ENCODE data around the gene CYP4B1. TPM values are rescaled to one million over a fixed set of nuclear protein-coding genes. Genes with fewer than 3 reads are reported as not detected.

The CYP4B1 gene
- total and polyA plus RNA-seq, 2 donors (not counting 1 experiment from before 2014, with no cell fraction given) = not detected

- H3K9ac ChIP-seq (ENCODE audit: low read length) = no peak overlapping the region
- H3K27ac ChIP-seq (ENCODE audit: low read length in 2 of 2) = no peak overlapping the region
- H3K4me1 ChIP-seq (ENCODE audit: control insufficient read depth in 2 of 2, insufficient read depth in 2 of 2, low read length in 2 of 2) = no peaks in the 10 kb centered on the region
- no peaks in the 10 kb centered on the region for H4K20me1 ChIP-seq (ENCODE audit: control insufficient read depth, insufficient read depth, low read length, poor library complexity, severe bottlenecking)
- CTCF ChIA-PET = interaction anchor here (1.1 kb wide), 1 partner anchor 10 kb away, joined by 3 read pairs; no protein-coding TSS in a partner anchor
- no peak for TF ChIP-seq EZH2 (IDR thresholded peaks at IDR 0.05; ENCODE audit: borderline replicate concordance, insufficient read depth, low read depth, low read length, poor library complexity, severe bottlenecking)
- no peak for TF ChIP-seq CTCF (IDR thresholded peaks at IDR 0.05)
- Mint-ChIP-seq H3K4me1 (no peaks in the 10 kb centered on the region), H3K27me3 (peaks cover 37% of the 10 kb centered on the region), H3K27ac (no peak overlapping the region), H3K4me3 (no peak overlapping the region), H3K9me3 (ENCODE audit: insufficient read depth) (no peaks in the 10 kb centered on the region)
- H3K27me3 ChIP-seq (replicated peaks in 1 of 4; ENCODE audit: control extremely low read depth in 1 of 4, control insufficient read depth in 3 of 4, insufficient read depth in 4 of 4, low read length in 3 of 4) = peaks cover 0 to 6% (median 1%) of the 10 kb centered on the region in 4 experiments
- POLR2A ChIA-PET = no interaction called here
- intact Hi-C loops (cut with micrococcal nuclease) = no loop called here
- H3K4me3 ChIP-seq (ENCODE audit: control extremely low read depth in 1 of 5, extremely low read depth in 1 of 5, insufficient read depth in 1 of 5, low read depth in 2 of 5, low read length in 4 of 5) = no peak overlapping the region
- H3K9me3 ChIP-seq (ENCODE audit: control extremely low read depth in 1 of 3, control insufficient read depth in 2 of 3, insufficient read depth in 1 of 3, low read length in 2 of 3) = no peaks in the 10 kb centered on the region
- no peaks in the 10 kb centered on the region for H3K79me2 ChIP-seq (ENCODE audit: control insufficient read depth, insufficient read depth, low read length)
- H2AFZ ChIP-seq (ENCODE audit: insufficient read depth, low read depth, low read length, poor library complexity, severe bottlenecking) = no peak overlapping the region
- no peak overlapping the region for H3K4me2 ChIP-seq (replicated peaks; ENCODE audit: low read depth, low read length, poor library complexity, severe bottlenecking)
- DNase-seq (no peak), ATAC-seq (ENCODE audit: low read depth) (no peak)
- H3K36me3 ChIP-seq (replicated peaks in 1 of 2; ENCODE audit: control extremely low read depth in 1 of 2, control insufficient read depth in 1 of 2, extremely low read depth in 1 of 2, insufficient read depth in 2 of 2, low read length in 1 of 2) = no peaks in the 10 kb centered on the region
- WGBS (ENCODE audit: insufficient coverage) = 95% methylated on average over 4 of the region's 4 CpGs
Observed at GRCh38 chr1:46755121-46755520, 43.7 kb upstream of the CYP4B1 start.

- Histone ChIP-seq H3K4me2 (replicated peaks; ENCODE audit: low read depth, low read length, poor library complexity, severe bottlenecking) (no peak overlapping the region), H3K79me2 (ENCODE audit: control insufficient read depth, insufficient read depth, low read length) (no peaks in the 10 kb centered on the region), H3K4me1 (ENCODE audit: control insufficient read depth in 2 of 2, insufficient read depth in 2 of 2, low read length in 2 of 2) (no peaks in the 10 kb centered on the region), H3K9me3 (ENCODE audit: control extremely low read depth in 1 of 3, control insufficient read depth in 2 of 3, insufficient read depth in 1 of 3, low read length in 2 of 3) (no peaks in the 10 kb centered on the region), H3K4me3 (ENCODE audit: control extremely low read depth in 1 of 5, extremely low read depth in 1 of 5, insufficient read depth in 1 of 5, low read depth in 2 of 5, low read length in 4 of 5) (no peak overlapping the region), H4K20me1 (ENCODE audit: control insufficient read depth, insufficient read depth, low read length, poor library complexity, severe bottlenecking) (no peaks in the 10 kb centered on the region), H3K27me3 (replicated peaks in 1 of 4; ENCODE audit: control extremely low read depth in 1 of 4, control insufficient read depth in 3 of 4, insufficient read depth in 4 of 4, low read length in 3 of 4) (peaks cover 0 to 11% (median 2%) of the 10 kb centered on the region in 4 experiments), H3K36me3 (replicated peaks in 1 of 2; ENCODE audit: control extremely low read depth in 1 of 2, control insufficient read depth in 1 of 2, extremely low read depth in 1 of 2, insufficient read depth in 2 of 2, low read length in 1 of 2) (no peaks in the 10 kb centered on the region), H3K27ac (ENCODE audit: low read length in 2 of 2) (no peak overlapping the region), H3K9ac (ENCODE audit: low read length) (no peak overlapping the region), H2AFZ (ENCODE audit: insufficient read depth, low read depth, low read length, poor library complexity, severe bottlenecking) (no peak overlapping the region)
- ATAC-seq (ENCODE audit: low read depth) = no peak
- 57% methylated on average over 4 of the region's 6 CpGs for WGBS (ENCODE audit: insufficient coverage)
- Mint-ChIP-seq H3K27me3 (peaks cover 50% of the 10 kb centered on the region), H3K4me1 (no peaks in the 10 kb centered on the region), H3K4me3 (no peak overlapping the region), H3K27ac (no peak overlapping the region), H3K9me3 (ENCODE audit: insufficient read depth) (peaks cover 4% of the 10 kb centered on the region)
- intact Hi-C loops (cut with micrococcal nuclease) = no loop called here
- POLR2A ChIA-PET = no interaction called here
- TF ChIP-seq EZH2 (IDR thresholded peaks at IDR 0.05; ENCODE audit: borderline replicate concordance, insufficient read depth, low read depth, low read length, poor library complexity, severe bottlenecking) (no peak), CTCF (IDR thresholded peaks at IDR 0.05) (no peak)
- no peak for DNase-seq
- CTCF ChIA-PET = no interaction called here
Observed at GRCh38 chr1:46757247-46757955, 41.4 kb upstream of the CYP4B1 start.
